ENCODE measurements around the gene CFP.

Gene CFP

GRCh38 chrX:47638816-47639215, 9.1 kb upstream of the CFP start:
- no peak for DNase-seq (ENCODE audit: extremely low read depth in 1 of 2, low read depth in 1 of 2)

- no peak for DNase-seq (ENCODE audit: extremely low read depth in 1 of 2, low read depth in 1 of 2)
Measured at GRCh38 chrX:47637546-47638195, 7.9 kb upstream of the CFP start.

GRCh38 chrX:47634871-47635575, 5.3 kb upstream of the CFP start:
- no peak for DNase-seq (ENCODE audit: extremely low read depth in 1 of 2, low read depth in 1 of 2)

- DNase-seq (ENCODE audit: extremely low read depth in 1 of 2, low read depth in 1 of 2), result no peak
Measured at GRCh38 chrX:47633689-47634590, 4.2 kb upstream of the CFP start.

GRCh38 chrX:47632666-47633065, 2.9 kb upstream of the CFP start:
- DNase-seq (ENCODE audit: extremely low read depth in 1 of 2, low read depth in 1 of 2), result no peak

- no peak for DNase-seq (ENCODE audit: extremely low read depth in 1 of 2, low read depth in 1 of 2)
Measured at GRCh38 chrX:47631676-47632075, 1.9 kb upstream of the CFP start.

- DNase-seq (ENCODE audit: extremely low read depth in 1 of 2, low read depth in 1 of 2), result no peak
Measured at GRCh38 chrX:47628982-47629381, 748 bp downstream of the CFP start.

GRCh38 chrX:47625365-47625764, 4.4 kb downstream of the CFP start:
- no peak for DNase-seq (ENCODE audit: extremely low read depth in 1 of 2, low read depth in 1 of 2)

GRCh38 chrX:47623540-47624027, 6.1 kb downstream of the CFP start:
- no peak for DNase-seq (ENCODE audit: extremely low read depth in 1 of 2, low read depth in 1 of 2)

GRCh38 chrX:47621851-47622250, 7.9 kb downstream of the CFP start:
- no peak for DNase-seq (ENCODE audit: extremely low read depth in 1 of 2, low read depth in 1 of 2)

GRCh38 chrX:47620303-47620685, 9.4 kb downstream of the CFP start:
- DNase-seq (ENCODE audit: extremely low read depth in 1 of 2, low read depth in 1 of 2), result no peak

- DNase-seq (ENCODE audit: extremely low read depth in 1 of 2, low read depth in 1 of 2), result peak; percentile 57 to 60
Measured at GRCh38 chrX:47619486-47620302, 10.0 kb downstream of the CFP start, which contains the start of gene SYN1. SYN1 (minus strand) TSS chrX:47619857; CDS start chrX:47619728, 129 bp downstream.

- no peak for DNase-seq (ENCODE audit: extremely low read depth in 1 of 2, low read depth in 1 of 2)
Measured at GRCh38 chrX:47618923-47619485, 10.7 kb downstream of the CFP start.

GRCh38 chrX:47614618-47615017, 15.1 kb downstream of the CFP start:
- DNase-seq (ENCODE audit: extremely low read depth in 1 of 2, low read depth in 1 of 2), result no peak

GRCh38 chrX:47613082-47613481, 16.6 kb downstream of the CFP start:
- DNase-seq (ENCODE audit: extremely low read depth in 1 of 2, low read depth in 1 of 2), result no peak

- no peak for DNase-seq (ENCODE audit: extremely low read depth in 1 of 2, low read depth in 1 of 2)
Measured at GRCh38 chrX:47612418-47612817, 17.3 kb downstream of the CFP start.

GRCh38 chrX:47611926-47612325, 17.8 kb downstream of the CFP start:
- no peak for DNase-seq (ENCODE audit: extremely low read depth in 1 of 2, low read depth in 1 of 2)

GRCh38 chrX:47611489-47611888, 18.2 kb downstream of the CFP start:
- DNase-seq (ENCODE audit: extremely low read depth in 1 of 2, low read depth in 1 of 2), result no peak

GRCh38 chrX:47610511-47610910, 19.2 kb downstream of the CFP start:
- DNase-seq (ENCODE audit: extremely low read depth in 1 of 2, low read depth in 1 of 2), result no peak

GRCh38 chrX:47608130-47608810, 21.5 kb downstream of the CFP start:
- no peak for DNase-seq (ENCODE audit: extremely low read depth in 1 of 2, low read depth in 1 of 2)
